Measurements from ENCODE around the gene METTL26.

DNA sequence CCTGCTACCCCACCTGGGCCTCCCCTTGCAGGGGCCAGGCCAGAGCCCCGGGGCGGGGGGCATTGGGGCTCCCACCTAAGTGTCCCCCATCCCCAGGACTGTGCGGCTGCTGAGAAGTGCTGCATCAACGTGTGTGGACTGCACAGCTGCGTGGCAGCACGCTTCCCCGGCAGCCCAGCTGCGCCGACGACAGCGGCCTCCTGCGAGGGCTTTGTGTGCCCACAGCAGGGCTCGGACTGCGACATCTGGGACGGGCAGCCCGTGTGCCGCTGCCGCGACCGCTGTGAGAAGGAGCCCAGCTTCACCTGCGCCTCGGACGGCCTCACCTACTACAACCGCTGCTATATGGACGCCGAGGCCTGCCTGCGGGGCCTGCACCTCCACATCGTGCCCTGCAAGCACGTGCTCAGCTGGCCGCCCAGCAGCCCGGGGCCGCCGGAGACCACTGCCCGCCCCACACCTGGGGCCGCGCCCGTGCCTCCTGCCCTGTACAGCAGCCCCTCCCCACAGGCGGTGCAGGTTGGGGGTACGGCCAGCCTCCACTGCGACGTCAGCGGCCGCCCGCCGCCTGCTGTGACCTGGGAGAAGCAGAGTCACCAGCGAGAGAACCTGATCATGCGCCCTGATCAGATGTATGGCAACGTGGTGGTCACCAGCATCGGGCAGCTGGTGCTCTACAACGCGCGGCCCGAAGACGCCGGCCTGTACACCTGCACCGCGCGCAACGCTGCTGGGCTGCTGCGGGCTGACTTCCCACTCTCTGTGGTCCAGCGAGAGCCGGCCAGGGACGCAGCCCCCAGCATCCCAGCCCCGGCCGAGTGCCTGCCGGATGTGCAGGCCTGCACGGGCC is 3.4 kb downstream of the METTL26 start:
- TF ChIP-seq CTCF (IDR thresholded peaks at IDR 0.05) (no peak), POLR2A (IDR thresholded peaks at IDR 0.05) (no peak)
